GM21786 (cell line): ENCODE measurements around the gene ZC3H12A.
"Not testable (repeated sequence)": the region's sequence is repeated elsewhere in the genome, so short reads cannot be mapped to it uniquely, and the experiment has no call there.

Experiments
- ATAC-seq: cut with Tn5 transposase; IDR thresholded peaks from one replicate; pipeline ENCODE4 v1.9.1; 2021; ENCODE audit not compliant: unreplicated experiment

ZC3H12A gene

GRCh38 chr1:37498872-37499617, 24.7 kb downstream of the ZC3H12A start:
- no peak for ATAC-seq

- ATAC-seq = no peak
Measured at GRCh38 chr1:37501661-37502060, 27.3 kb downstream of the ZC3H12A start.

DNA sequence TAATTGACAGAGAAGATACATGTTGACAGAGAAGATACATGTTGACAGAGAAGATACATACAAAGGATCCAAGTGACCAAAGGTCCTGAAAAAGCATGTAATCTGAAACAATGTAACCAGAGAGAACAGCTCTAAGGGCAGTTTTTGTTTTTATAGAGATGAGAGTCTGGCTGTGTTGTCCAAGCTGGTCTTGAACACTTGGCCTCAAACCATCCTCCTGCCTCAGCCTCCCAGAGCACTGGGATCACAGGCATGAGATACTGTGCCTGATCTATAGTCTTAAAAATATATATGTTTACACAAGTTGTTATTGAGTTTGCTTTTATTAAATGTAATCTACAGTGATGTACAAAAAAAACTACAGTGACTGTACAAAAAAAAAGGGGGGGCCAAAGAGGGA, 27.7 kb downstream of the ZC3H12A start:
- no peak for ATAC-seq

- ATAC-seq = not testable (repeated sequence)
Measured at GRCh38 chr1:37502791-37503190, 28.4 kb downstream of the ZC3H12A start.

- ATAC-seq = no peak
Measured at GRCh38 chr1:37506740-37507139, 32.4 kb downstream of the ZC3H12A start.

DNA sequence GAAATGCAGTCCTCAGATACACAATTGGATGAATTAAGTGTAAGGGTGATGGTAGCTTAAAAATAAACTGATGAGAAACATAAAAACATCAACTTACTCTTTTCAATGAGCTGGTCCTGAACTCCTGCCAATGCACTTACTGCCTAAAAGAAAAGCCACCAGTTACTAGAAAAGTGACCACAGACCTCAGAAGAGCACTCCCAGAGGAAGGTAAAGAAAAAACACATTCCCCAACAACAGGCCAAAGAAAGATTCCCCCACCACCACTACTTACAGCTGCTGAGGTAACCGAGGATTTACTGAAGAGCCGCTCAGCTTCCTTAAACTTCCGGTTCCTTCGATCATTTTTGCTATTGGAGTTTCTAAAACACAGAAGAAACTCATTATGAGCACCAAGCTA, 34.8 kb downstream of the ZC3H12A start:
- ATAC-seq = no peak

- no peak for ATAC-seq
Measured at GRCh38 chr1:37513795-37514349, 39.5 kb downstream of the ZC3H12A start.

DNA sequence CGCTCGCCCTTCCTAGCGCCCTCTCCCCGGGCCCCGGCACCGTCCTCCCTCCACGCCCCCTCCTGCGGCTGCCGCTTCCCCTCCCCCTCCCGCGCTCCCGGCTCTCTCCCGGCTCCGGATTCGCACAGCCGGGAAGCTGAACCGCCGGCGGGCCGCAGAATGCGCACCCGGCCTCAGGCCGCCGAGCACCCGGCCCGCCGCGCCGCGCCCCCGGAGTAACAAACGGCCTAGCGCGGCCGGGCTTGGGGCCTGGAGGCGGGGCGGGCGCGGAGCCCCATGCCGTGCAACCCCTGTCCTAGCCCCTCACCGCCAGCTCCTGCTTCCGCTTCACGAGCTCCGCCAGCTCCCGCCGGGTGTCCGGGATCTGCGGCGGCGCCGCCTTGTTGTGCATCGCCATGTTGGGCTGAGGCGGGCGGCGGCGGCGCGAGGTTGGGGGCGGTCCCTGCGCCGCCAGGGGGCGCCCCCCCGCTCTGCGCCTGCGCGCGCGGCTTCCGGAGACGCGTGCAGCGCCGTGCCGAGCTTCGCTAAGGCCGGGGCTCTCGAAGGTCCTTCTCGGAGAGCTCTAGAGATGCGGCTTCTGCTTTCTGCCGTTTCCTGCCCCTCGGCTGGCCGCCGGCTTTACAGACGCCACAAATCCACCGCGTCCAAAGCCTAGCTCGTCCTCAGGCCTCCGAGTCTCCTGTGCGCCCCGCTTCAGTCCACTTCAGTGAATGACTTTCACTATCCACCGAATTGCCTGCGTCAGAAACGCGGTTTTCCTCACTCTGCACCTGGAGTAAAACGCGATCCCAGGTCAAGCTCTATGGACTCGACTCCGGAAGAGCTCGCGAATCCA, 40.2 kb downstream of the ZC3H12A start, which contains the start of gene MEAF6:
Gene MEAF6 (minus strand): TSS at position 417 of the 835 bp plus-strand sequence. CDS start 20 bp downstream, at position 397.
- peak; percentile 90 for ATAC-seq

GRCh38 chr1:37515185-37516034, 41.0 kb downstream of the ZC3H12A start:
- ATAC-seq = no peak

- ATAC-seq = no peak
Measured at GRCh38 chr1:37517569-37517968, 43.2 kb downstream of the ZC3H12A start.

- ATAC-seq = not testable (repeated sequence)
Measured at GRCh38 chr1:37518241-37518640, 43.9 kb downstream of the ZC3H12A start.

- ATAC-seq = not testable (repeated sequence)
Measured at GRCh38 chr1:37518929-37519328, 44.5 kb downstream of the ZC3H12A start.

- no peak for ATAC-seq
Measured at GRCh38 chr1:37519613-37520012, 45.2 kb downstream of the ZC3H12A start.

DNA sequence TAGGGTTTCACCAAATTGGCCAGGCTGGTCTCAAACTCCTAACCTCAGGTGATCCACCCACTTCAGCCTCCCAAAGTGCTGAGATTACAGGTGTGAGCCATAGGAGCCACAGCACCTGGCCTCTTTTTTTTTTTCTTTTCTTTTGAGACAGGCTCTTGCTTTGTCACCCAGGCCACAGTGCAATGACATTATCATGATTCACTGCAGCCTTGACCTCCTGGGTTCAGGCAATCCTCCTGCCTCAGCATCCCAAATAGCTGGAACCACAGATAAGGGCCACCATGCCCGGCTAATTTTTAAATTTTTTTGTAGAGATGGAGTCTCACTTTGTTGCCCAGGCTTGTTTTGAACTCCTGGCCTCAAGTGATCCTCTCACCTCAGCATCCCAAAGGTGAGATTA, 55.5 kb downstream of the ZC3H12A start:
- ATAC-seq = not testable (repeated sequence)

DNA sequence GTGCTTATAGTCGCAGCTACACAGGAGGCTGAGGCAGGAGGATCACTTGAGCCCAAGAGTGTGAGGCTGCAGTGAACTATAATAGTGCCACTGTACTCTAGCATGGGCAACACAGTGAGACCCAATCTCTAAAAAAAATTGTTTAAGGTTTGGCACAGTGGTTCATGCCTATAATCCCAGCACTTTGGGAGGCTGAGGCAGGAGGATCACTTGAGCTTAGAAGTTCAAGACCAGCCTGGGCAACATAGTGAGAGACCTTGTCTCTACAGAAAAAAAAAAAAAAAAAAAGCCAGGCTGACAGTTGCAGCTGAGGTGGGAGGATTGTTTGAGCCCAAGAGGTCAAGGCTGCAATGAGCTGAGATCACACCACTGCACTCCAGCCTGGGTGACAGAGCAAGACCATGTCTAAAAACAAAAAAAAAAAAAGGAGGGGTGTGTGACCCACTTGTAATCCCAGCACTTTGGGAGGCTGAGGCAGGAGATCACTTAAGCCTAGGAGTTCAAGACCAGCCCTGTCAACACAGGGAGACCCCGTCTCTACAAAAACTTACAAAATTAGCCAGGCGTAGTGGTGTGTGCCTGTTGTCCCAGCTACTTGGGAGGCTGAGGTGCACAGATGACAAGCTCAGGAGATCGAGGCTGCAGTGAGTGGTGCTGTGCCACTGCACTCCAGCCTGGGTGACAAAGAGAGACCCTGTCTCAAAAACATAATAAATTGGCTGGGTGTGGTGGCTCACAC, 58.2 kb downstream of the ZC3H12A start:
- ATAC-seq = not testable (repeated sequence)

- ATAC-seq = no peak
Measured at GRCh38 chr1:37533317-37534093, 59.1 kb downstream of the ZC3H12A start.
